GM12878 (cell line): Measurements from ENCODE around the gene CNTNAP5. TPM values are rescaled to one million over a fixed set of nuclear protein-coding genes. Genes with fewer than 3 reads are reported as not detected.

Source experiments
- ATAC-seq: fragments of 200-7000 bp; cut with Tn5 transposase; 3 replicates; pipeline ENCODE4 v1.9.1; 2020; ENCODE audit warnings: mild to moderate bottlenecking, moderate library complexity
- BruUV-seq: library from RNA; stranded (reverse); fragments of 400-500 nt; replicated peaks from 2 replicates; lab custom pipeline; 2021; lab: Mats Ljungman, UMichigan
- CTCF ChIA-PET: fragments of 300-600 bp; sonication (Branson Sonifier 250); formaldehyde crosslinking; extraction: SDS; loops from one replicate; lab custom pipeline; 2021; ENCODE audit warnings: inconsistent platforms; lab: Yijun Ruan, JAX
- POLR2A ChIA-PET: fragments of 350-600 bp; formaldehyde crosslinking; extraction: SDS; loops from one replicate; lab custom pipeline; 2021; ENCODE audit warnings: inconsistent platforms; lab: Charles Lee
- RAD21 ChIA-PET: fragments of 300-600 bp; sonication (Branson Sonifier 250); formaldehyde crosslinking; loops from one replicate; lab custom pipeline; 2023; ENCODE audit warnings: antibody characterized with exemption; ENCODE audit not compliant: unreplicated experiment; lab: Charles Lee
- SMC1A ChIA-PET: fragments of 300-600 bp; sonication (Branson Sonifier 250); formaldehyde crosslinking; loops from one replicate; lab custom pipeline; 2023; ENCODE audit not compliant: unreplicated experiment, uncharacterized antibody; lab: Charles Lee
- DNase-seq: peaks from one replicate; pipeline ENCODE4 v3.0.0-alpha.2; 2011; ENCODE audit warnings: low read depth, low spot score
- FAIRE-seq: peaks from 3 replicates; lab custom pipeline; 2011; peaks lifted over from hg19 to GRCh38; lab: Jason Lieb, UNC
- H2AFZ ChIP-seq: 2 replicates; pipeline ENCODE4 v1.6.0; 2011; ENCODE audit warnings: low read depth, low read length, control low read depth; ENCODE audit not compliant: control insufficient read depth
- H3K27ac ChIP-seq: 2 replicates; pipeline ENCODE4 v1.5.1; 2011; ENCODE audit warnings: control low read depth; ENCODE audit not compliant: control insufficient read depth, insufficient read depth
- H3K27me3 ChIP-seq, 2 experiments: replicated peaks in 1 of 2; 2 replicates each; pipeline versions ENCODE4 v1.6.0 to v1.6.1; 2011; ENCODE audit warnings: low read length in 1 of 2; ENCODE audit not compliant: control insufficient read depth in 2 of 2, insufficient read depth in 2 of 2
- H3K36me3 ChIP-seq, 2 experiments: 2 replicates each; pipeline ENCODE4 v1.5.1; 2011; ENCODE audit warnings: low read length in 1 of 2; ENCODE audit not compliant: control insufficient read depth in 2 of 2, insufficient read depth in 2 of 2
- H3K4me1 ChIP-seq: 2 replicates; pipeline ENCODE4 v1.6.1; 2011; ENCODE audit warnings: mild to moderate bottlenecking, low read length, moderate library complexity, mixed read lengths; ENCODE audit not compliant: control insufficient read depth, insufficient read depth
- H3K4me2 ChIP-seq: 2 replicates; pipeline ENCODE4 v1.6.0; 2011; ENCODE audit warnings: control low read depth; ENCODE audit not compliant: control insufficient read depth, insufficient read depth
- H3K4me3 ChIP-seq: fragments of 200-600 bp; sonication (generic); 2 replicates; pipeline ENCODE4 v1.5.1; 2016
- H3K79me2 ChIP-seq: 2 replicates; pipeline ENCODE4 v1.6.0; 2011; ENCODE audit warnings: low read length; ENCODE audit not compliant: control insufficient read depth, insufficient read depth
- H3K9ac ChIP-seq: 2 replicates; pipeline ENCODE4 v1.8.0; 2011; ENCODE audit warnings: low read length, control low read depth, mixed read lengths; ENCODE audit not compliant: control insufficient read depth, insufficient read depth
- H3K9me3 ChIP-seq: replicated peaks from 3 replicates; pipeline ENCODE4 v1.5.1; 2011; ENCODE audit warnings: mild to moderate bottlenecking, low read length; ENCODE audit not compliant: control insufficient read depth, insufficient read depth
- H4K20me1 ChIP-seq: 2 replicates; pipeline ENCODE4 v1.6.0; 2011; ENCODE audit not compliant: control insufficient read depth, insufficient read depth
- HDAC2 ChIP-seq: fragments of 200-600 bp; sonication (generic); IDR thresholded peaks from 2 replicates; pipeline ENCODE4 v1.6.1; 2017
- IKZF2 ChIP-seq, 2 experiments: fragments of 450-650 bp; IDR thresholded peaks; 2 replicates each; pipeline ENCODE4 v1.6.1; 2017; ENCODE audit warnings: mild to moderate bottlenecking in 2 of 2, moderate library complexity in 2 of 2
- IRF5 ChIP-seq: fragments of 450-650 bp; IDR thresholded peaks from 2 replicates; pipeline ENCODE4 v1.6.1; 2017; ENCODE audit warnings: borderline replicate concordance
- SIX5 ChIP-seq: IDR thresholded peaks from 2 replicates; pipeline ENCODE4 v1.6.1; 2011; ENCODE audit warnings: mild to moderate bottlenecking, low read depth, low read length, moderate library complexity; ENCODE audit not compliant: severe bottlenecking
- SMAD1 ChIP-seq: fragments of 450-650 bp; IDR thresholded peaks from 2 replicates; pipeline ENCODE4 v1.6.1; 2018; ENCODE audit warnings: mild to moderate bottlenecking, low read depth; ENCODE audit not compliant: partially characterized antibody
- SMC3 ChIP-seq: IDR thresholded peaks from 2 replicates; pipeline ENCODE4 v1.6.1; 2011; ENCODE audit warnings: low read length, improper control_type of control experiment, borderline replicate concordance
- SP1 ChIP-seq: IDR thresholded peaks from one replicate; pipeline ENCODE4 v1.6.1; 2011; ENCODE audit warnings: low read depth, low read length
- SPI1 ChIP-seq: IDR thresholded peaks from 2 replicates; pipeline ENCODE4 v1.6.1; 2011; ENCODE audit warnings: low read depth, mild to moderate bottlenecking, low read length, moderate library complexity, borderline replicate concordance; ENCODE audit not compliant: insufficient read depth
- WRNIP1 ChIP-seq: IDR thresholded peaks from 2 replicates; pipeline ENCODE4 v1.6.1; 2011; ENCODE audit warnings: low read depth, low read length, improper control_type of control experiment, borderline replicate concordance
- ZBTB40 ChIP-seq: fragments of 450-650 bp; IDR thresholded peaks from 2 replicates; pipeline ENCODE4 v1.6.1; 2016; ENCODE audit warnings: mild to moderate bottlenecking, moderate library complexity, borderline replicate concordance
- WGBS: methylation state at CpG from one replicate; pipeline ENCODE4 v1.1.6; 2016; ENCODE audit warnings: low lambda C conversion rate; ENCODE audit not compliant: insufficient replicate concordance, insufficient coverage; ENCODE audit errors: missing lambda C conversion rate; 5-methylcytosine and 5-hydroxymethylcytosine counted together
- in situ Hi-C: fragments of 300-500 bp; cut with MboI; formaldehyde crosslinking; loops from 9 replicates; pipeline ENCODE4 v1.14.3; 2018; ENCODE audit warnings: mixed read lengths
- intact Hi-C: fragments of 100-400 bp; cut with micrococcal nuclease; formaldehyde crosslinking; loops from one replicate; pipeline ENCODE4 v1.14.2; 2022; ENCODE audit not compliant: unreplicated experiment
- polyA plus RNA-seq, 11 experiments: library from polyadenylated mRNA; depleted of rRNA in 4 of 11; unstranded in 6 of 11; stranded (reverse) in 5 of 11; fragments of >200 nt; fragmentation: Nextera tagmentation in 4 of 11; fragmentation: Illumina TruSeq in 1 of 11; extraction: Ambion mirVana in 4 of 11; extraction: Trizol in 1 of 11; gene quantifications; 1 replicate in 1 of 11; 2 replicates in 10 of 11; pipeline versions ENCODE4 v1.2.1 to v1.2.3, GENCODE V29; 2011 to 2016; ENCODE audit warnings: inconsistent platforms in 2 of 11, missing spikeins in 2 of 11, low read depth in 1 of 11
- total RNA-seq, 4 experiments: library from RNA; depleted of rRNA in 3 of 4; stranded (reverse); fragments of >200 nt in 3 of 4; fragmentation: Illumina TruSeq in 1 of 4; extraction: Trizol in 1 of 4; gene quantifications; 2 replicates each; pipeline versions ENCODE4 v1.2.1 to v1.2.3, GENCODE V29; 2013 to 2021
- TF ChIP-seq, protein P1 (sequence below): fragments of 450-650 bp; IDR thresholded peaks from 2 replicates; pipeline ENCODE4 v1.6.1; 2014; ENCODE audit warnings: mild to moderate bottlenecking

The CNTNAP5 gene
- total and polyA plus RNA-seq, 10 of the 15 experiments (the other 5 are each of a cell fraction or from before 2014, with no cell fraction given) = not detected

DNA sequence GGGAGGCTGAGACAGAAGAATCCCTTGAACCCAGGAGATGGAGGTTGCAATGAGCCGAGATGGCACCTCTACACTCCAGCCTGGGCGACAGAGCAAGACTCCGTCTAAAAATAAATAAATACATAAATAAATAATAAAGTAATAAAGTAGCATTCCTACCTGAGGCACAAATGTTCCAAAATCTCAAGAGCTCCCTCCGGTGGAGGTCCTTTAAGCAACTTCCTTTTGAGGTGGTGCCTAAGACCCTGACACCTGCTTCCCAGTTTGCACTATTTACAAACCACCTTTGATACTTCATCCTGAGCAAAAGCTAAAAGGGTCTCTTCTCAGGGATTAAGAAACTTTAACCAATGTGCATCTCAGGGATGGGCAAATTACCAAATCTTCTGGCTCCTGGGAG lies 505.1 kb downstream of the CNTNAP5 start (continued):
- TF ChIP-seq ZBTB40 (no peak), SP1 (no peak)
- TF ChIP-seq, protein P1, sequence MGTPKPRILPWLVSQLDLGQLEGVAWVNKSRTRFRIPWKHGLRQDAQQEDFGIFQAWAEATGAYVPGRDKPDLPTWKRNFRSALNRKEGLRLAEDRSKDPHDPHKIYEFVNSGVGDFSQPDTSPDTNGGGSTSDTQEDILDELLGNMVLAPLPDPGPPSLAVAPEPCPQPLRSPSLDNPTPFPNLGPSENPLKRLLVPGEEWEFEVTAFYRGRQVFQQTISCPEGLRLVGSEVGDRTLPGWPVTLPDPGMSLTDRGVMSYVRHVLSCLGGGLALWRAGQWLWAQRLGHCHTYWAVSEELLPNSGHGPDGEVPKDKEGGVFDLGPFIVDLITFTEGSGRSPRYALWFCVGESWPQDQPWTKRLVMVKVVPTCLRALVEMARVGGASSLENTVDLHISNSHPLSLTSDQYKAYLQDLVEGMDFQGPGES = no peak

DNA sequence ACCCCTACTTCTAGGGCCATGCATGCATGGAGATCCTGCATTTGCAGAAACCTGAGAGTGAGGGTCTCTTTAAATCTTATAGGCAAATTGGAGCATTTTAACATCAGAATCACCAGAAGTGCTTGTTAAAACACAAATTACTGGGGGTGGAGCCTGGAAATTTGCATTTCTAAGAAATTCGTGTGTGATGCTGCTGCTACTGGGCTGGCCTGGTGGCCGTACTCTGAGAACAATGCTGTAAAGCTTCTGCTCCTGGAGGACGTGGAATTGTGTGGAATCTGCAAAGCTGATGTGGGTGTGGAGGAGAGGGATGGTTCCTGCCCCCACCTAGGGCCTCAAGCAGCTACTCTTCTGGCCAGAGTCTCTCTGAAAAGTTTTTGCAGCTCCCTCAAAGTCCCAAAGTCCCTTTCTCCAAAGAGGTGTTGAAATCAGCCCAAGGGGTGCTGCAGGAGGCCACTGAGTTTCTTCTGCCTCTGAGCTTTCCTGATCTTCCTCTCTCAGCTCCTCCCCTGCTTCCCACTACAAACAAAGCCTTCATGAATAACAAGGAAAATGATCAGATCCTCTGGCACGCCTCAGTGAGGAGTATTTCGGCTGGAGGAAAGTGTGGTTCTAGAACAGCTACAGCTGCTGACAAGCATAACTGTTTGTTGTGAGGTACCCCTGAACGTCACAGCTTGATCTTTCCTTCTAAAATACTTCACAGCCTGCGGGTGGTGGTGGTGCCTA lies 508.3 kb downstream of the CNTNAP5 start:
- Histone ChIP-seq H3K9me3 (no peaks in the 10 kb centered on the region), H2AFZ (no peak overlapping the region)
- TF ChIP-seq SMAD1 (no peak), SPI1 (no peak), HDAC2 (no peak), IKZF2 (IDR thresholded peaks at IDR 0.05) (no peak), SIX5 (no peak), IRF5 (no peak), WRNIP1 (no peak), SMC3 (no peak)
- TF ChIP-seq, all 136 proteins: peak for 0
- POLR2A ChIA-PET = no interaction called here
- H3K4me3 ChIP-seq = no peak overlapping the region
- 4% methylated on average over 7 of the region's 7 CpGs for WGBS
- in situ Hi-C loops (no loop called here), intact Hi-C loops (no loop called here)
- H3K4me2 ChIP-seq = no peak overlapping the region
- no peaks in the 10 kb centered on the region for H3K4me1 ChIP-seq
- no peak for FAIRE-seq
- CTCF ChIA-PET = no interaction called here
- no peak overlapping the region for H3K27ac ChIP-seq
- ATAC-seq = no peak
- no peak overlapping the region for H3K9ac ChIP-seq
- SMC1A ChIA-PET = no interaction called here
- BruUV-seq = no TSS peak
- H3K79me2 ChIP-seq = no peaks in the 10 kb centered on the region
- H4K20me1 ChIP-seq = no peaks in the 10 kb centered on the region
- H3K36me3 ChIP-seq = no peaks in the 10 kb centered on the region
- RAD21 ChIA-PET = no interaction called here
- no peaks in the 10 kb centered on the region for H3K27me3 ChIP-seq
- no peak for DNase-seq
